Measurements from ENCODE around the gene PDPK1.

GRCh38 chr16:2496223-2497115 lies 41.4 kb upstream of the PDPK1 start:
- TF ChIP-seq CTCF (conservative IDR thresholded peaks at IDR 0.05; ENCODE audit: low read length) (no peak), EZH2phosphoT487 (IDR thresholded peaks at IDR 0.05; ENCODE audit: borderline replicate concordance, low read depth, low read length) (no peak)

Data from OCI-LY7 (cell line).